ENCODE data around the gene TNIK. TPM values are rescaled to one million over a fixed set of nuclear protein-coding genes. Genes with fewer than 3 reads are reported as not detected.
A peak's percentile ranks its signal among the peaks of the same experiment; 100 is the strongest.

The TNIK gene
- total and polyA plus RNA-seq, 2 experiments from 2014 or later, result 14.6 to 34.3 TPM

DNA sequence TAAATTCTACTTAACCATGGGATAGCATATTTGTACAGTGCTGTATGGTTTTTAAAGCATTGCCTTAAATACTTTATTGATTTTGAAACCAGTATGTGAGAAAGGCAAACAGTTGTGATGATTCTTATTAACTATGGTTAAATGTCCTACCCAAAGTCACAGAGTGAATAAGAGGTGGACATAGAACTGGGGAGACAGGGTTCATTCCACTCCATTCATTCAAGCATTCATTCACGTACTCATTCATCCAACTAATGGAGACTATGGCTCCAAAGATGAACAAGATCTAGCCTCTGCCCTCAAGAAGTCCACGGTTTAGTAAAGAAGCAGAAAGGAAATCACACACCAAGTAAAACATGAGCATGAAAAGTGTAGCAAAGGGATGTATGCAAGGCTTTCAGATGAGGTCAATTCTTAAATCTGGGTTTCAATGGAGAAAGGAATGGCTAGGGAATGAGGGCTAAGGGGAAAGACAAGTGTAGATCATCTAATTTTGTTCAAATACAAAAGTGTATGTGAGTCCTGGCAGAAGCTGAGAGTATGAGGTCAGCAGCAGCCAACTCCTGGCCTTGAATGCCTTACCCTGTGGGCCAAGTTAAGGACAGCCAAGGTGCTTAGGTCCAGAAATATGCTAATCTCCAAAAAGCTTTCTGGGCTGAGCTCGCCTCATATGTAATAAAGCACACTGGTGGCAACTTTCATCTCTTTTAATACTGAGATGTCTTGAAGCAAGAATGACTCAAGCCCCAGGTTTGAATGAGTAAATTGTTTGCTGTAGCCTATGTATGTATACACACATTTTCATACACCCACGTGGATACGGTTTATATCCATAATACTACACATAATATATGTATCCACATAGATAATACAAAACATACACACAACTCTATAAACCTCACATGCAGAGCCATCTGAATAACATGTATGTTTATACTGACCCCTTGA lies 4.3 kb downstream of the TNIK start:
- DNase-seq (ENCODE audit: low spot score) (no peak), ATAC-seq (no peak)
- H4K20me1 ChIP-seq (replicated peaks; ENCODE audit: insufficient read depth), result no peaks in the 10 kb centered on the region
- H3K36me3 Mint-ChIP-seq (ENCODE audit: low read depth), result no peaks in the 10 kb centered on the region
- H3F3A ChIP-seq (replicated peaks; ENCODE audit: low read depth), result no peaks in the 10 kb centered on the region
- peaks cover 16% of the 10 kb centered on the region for H3K27me3 Mint-ChIP-seq (ENCODE audit: insufficient read depth, low read depth, poor library complexity)
- H3K9me3 Mint-ChIP-seq, result no peaks in the 10 kb centered on the region; the same call in 2 of the 3 replicates
- no peaks in the 10 kb centered on the region for H3K27me3 ChIP-seq (ENCODE audit: insufficient read depth)
- no peak overlapping the region for H2AFZ ChIP-seq
- H3K27ac Mint-ChIP-seq, result no peak overlapping the region
- H3K4me2 ChIP-seq, result peak overlapping the region; percentile 98
- peaks cover 39% of the 10 kb centered on the region for H3K4me1 Mint-ChIP-seq
- TF ChIP-seq ZNF114 (CRISPR knock-in tag; IDR thresholded peaks at IDR 0.05), result no peak
- TF ChIP-seq ETS1 (IDR thresholded peaks at IDR 0.05), result no peak
- TF ChIP-seq JUNB (IDR thresholded peaks at IDR 0.05; ENCODE audit: unreplicated experiment), result no peak
- no peak for TF ChIP-seq ZNF331 (CRISPR knock-in tag; IDR thresholded peaks at IDR 0.05; ENCODE audit: low read depth)
- TF ChIP-seq CREB1 (CRISPR knock-in tag; IDR thresholded peaks at IDR 0.05; ENCODE audit: low read depth), result no peak
- no peak for TF ChIP-seq STAT1 (IDR thresholded peaks at IDR 0.05; ENCODE audit: unreplicated experiment)
- TF ChIP-seq, protein P1, sequence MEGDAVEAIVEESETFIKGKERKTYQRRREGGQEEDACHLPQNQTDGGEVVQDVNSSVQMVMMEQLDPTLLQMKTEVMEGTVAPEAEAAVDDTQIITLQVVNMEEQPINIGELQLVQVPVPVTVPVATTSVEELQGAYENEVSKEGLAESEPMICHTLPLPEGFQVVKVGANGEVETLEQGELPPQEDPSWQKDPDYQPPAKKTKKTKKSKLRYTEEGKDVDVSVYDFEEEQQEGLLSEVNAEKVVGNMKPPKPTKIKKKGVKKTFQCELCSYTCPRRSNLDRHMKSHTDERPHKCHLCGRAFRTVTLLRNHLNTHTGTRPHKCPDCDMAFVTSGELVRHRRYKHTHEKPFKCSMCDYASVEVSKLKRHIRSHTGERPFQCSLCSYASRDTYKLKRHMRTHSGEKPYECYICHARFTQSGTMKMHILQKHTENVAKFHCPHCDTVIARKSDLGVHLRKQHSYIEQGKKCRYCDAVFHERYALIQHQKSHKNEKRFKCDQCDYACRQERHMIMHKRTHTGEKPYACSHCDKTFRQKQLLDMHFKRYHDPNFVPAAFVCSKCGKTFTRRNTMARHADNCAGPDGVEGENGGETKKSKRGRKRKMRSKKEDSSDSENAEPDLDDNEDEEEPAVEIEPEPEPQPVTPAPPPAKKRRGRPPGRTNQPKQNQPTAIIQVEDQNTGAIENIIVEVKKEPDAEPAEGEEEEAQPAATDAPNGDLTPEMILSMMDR (conservative IDR thresholded peaks at IDR 0.05; ENCODE audit: low read depth in 2 of 2), result no peak
- no peak for TF ChIP-seq REST (IDR thresholded peaks at IDR 0.05; ENCODE audit: unreplicated experiment)
- no peak for TF ChIP-seq NANOG (IDR thresholded peaks at IDR 0.05; ENCODE audit: borderline replicate concordance)
- TF ChIP-seq EZH2phosphoT487 (IDR thresholded peaks at IDR 0.05; ENCODE audit: unreplicated experiment), result no peak
- TF ChIP-seq EZH2 (IDR thresholded peaks at IDR 0.05; ENCODE audit: low read depth, unreplicated experiment), result no peak
- no peak for TF ChIP-seq POLR2AphosphoS5 (IDR thresholded peaks at IDR 0.05; ENCODE audit: low read depth)
- H3K9me2 ChIP-seq (ENCODE audit: insufficient read depth), result no peaks in the 10 kb centered on the region
- peak overlapping the region; percentile 82; the same call in 1 of the 2 replicates for H3K4me3 ChIP-seq
- H3K36me3 ChIP-seq (ENCODE audit: insufficient read depth), result no peaks in the 10 kb centered on the region
- no peak overlapping the region for H3K27ac ChIP-seq (ENCODE audit: low read depth)
- H3K4me1 ChIP-seq (ENCODE audit: insufficient read depth), result peaks cover 58% of the 10 kb centered on the region
- H3K79me2 ChIP-seq (replicated peaks; ENCODE audit: insufficient read depth), result peaks cover 84% of the 10 kb centered on the region
- H3K4me3 Mint-ChIP-seq, result peak overlapping the region; percentile 95
